K562 (cell line): Measurements from ENCODE around the gene CDH3. TPM values are rescaled to one million over a fixed set of nuclear protein-coding genes. Genes with fewer than 3 reads are reported as not detected.

ENCODE experiments used
- ATAC-seq: fragments of 200-7000 bp; cut with Tn5 transposase; 3 replicates; pipeline ENCODE4 v1.9.1; 2020; ENCODE audit warnings: moderate library complexity
- BruUV-seq: library from RNA; stranded (reverse); fragments of 400-500 nt; replicated peaks from 2 replicates; lab custom pipeline; 2021; lab: Mats Ljungman, UMichigan
- CTCF ChIA-PET: fragments of 300-600 bp; formaldehyde crosslinking; extraction: SDS; loops from one replicate; lab custom pipeline; 2021; ENCODE audit warnings: low intra/inter-chr PET ratio; lab: Yijun Ruan, JAX
- POLR2A ChIA-PET: fragments of 300-600, 350-650 bp; sonication (Branson Sonifier 250); formaldehyde crosslinking; extraction: SDS; loops from one replicate; lab custom pipeline; 2021; ENCODE audit warnings: antibody characterized with exemption, inconsistent platforms; lab: Yijun Ruan, JAX
- DNase-seq, 4 experiments: peaks; one replicate each; pipeline versions ENCODE4 v3.0.0 to v3.0.0-alpha.2; 2011 to 2018; ENCODE audit warnings: low spot score in 3 of 4, mixed read lengths in 3 of 4; ENCODE audit errors: extremely low read depth in 1 of 4
- FAIRE-seq: peaks from 2 replicates; lab custom pipeline; 2011; peaks lifted over from hg19 to GRCh38; lab: Jason Lieb, UNC
- H2AFZ ChIP-seq: 2 replicates; pipeline ENCODE4 v1.6.0; 2011; ENCODE audit warnings: low read depth, low read length, control low read depth, inconsistent platforms
- H3K27ac ChIP-seq: fragments of 200-600 bp; 3 replicates; pipeline ENCODE4 v1.8.0; 2011; ENCODE audit warnings: low read depth, mild to moderate bottlenecking, control low read depth, inconsistent platforms, low read length, moderate library complexity, mixed read lengths; ENCODE audit errors: extremely low read depth
- H3K27me3 ChIP-seq, 2 experiments: fragments of 300-600 bp in 1 of 2; 2 replicates in 1 of 2; 3 replicates in 1 of 2; pipeline versions ENCODE4 v1.6.0 to v1.8.0; 2011; ENCODE audit warnings: inconsistent platforms in 2 of 2, low read length in 2 of 2, mild to moderate bottlenecking in 1 of 2, mixed read lengths in 1 of 2, moderate library complexity in 1 of 2; ENCODE audit not compliant: control insufficient read depth in 2 of 2, insufficient read depth in 2 of 2
- H3K36me3 ChIP-seq: fragments of 300-600 bp; 3 replicates; pipeline ENCODE4 v1.8.0; 2011; ENCODE audit warnings: mild to moderate bottlenecking, low read length, inconsistent platforms; ENCODE audit not compliant: control insufficient read depth, insufficient read depth
- H3K4me1 ChIP-seq, 2 experiments: fragments of 200-600 bp in 1 of 2; replicated peaks in 1 of 2; 2 replicates in 1 of 2; 3 replicates in 1 of 2; pipeline versions ENCODE4 v1.5.1 to v1.8.0; 2011; ENCODE audit warnings: inconsistent platforms in 2 of 2, low read length in 2 of 2, mild to moderate bottlenecking in 1 of 2, mixed read lengths in 1 of 2, moderate library complexity in 1 of 2; ENCODE audit not compliant: control insufficient read depth in 2 of 2, insufficient read depth in 2 of 2
- H3K4me2 ChIP-seq: 2 replicates; pipeline ENCODE4 v1.6.1; 2011; ENCODE audit warnings: low read length, control low read depth, inconsistent platforms, mixed read lengths; ENCODE audit not compliant: insufficient read depth
- H3K4me3 ChIP-seq: fragments of 200-600 bp; sonication (generic), shearing (Covaris generic); 2 replicates; pipeline ENCODE4 v1.5.1; 2016; ENCODE audit warnings: control low read depth, inconsistent platforms
- H3K79me2 ChIP-seq: fragments of 200-600 bp; 3 replicates; pipeline ENCODE4 v1.8.0; 2011; ENCODE audit warnings: low read length, inconsistent platforms; ENCODE audit not compliant: control insufficient read depth, insufficient read depth
- H3K9ac ChIP-seq, 2 experiments: 2 replicates each; pipeline versions ENCODE4 v1.6.0 to v1.6.1; 2011; ENCODE audit warnings: low read depth in 2 of 2, low read length in 2 of 2, control low read depth in 1 of 2, inconsistent platforms in 1 of 2, mild to moderate bottlenecking in 1 of 2, mixed read lengths in 1 of 2; ENCODE audit not compliant: insufficient read depth in 1 of 2
- H3K9me1 ChIP-seq: one replicate; pipeline ENCODE4 v1.6.0; 2011; ENCODE audit warnings: inconsistent platforms, mild to moderate bottlenecking, low read length, moderate library complexity; ENCODE audit not compliant: control insufficient read depth, insufficient read depth
- H3K9me3 ChIP-seq: replicated peaks from 2 replicates; pipeline ENCODE4 v1.5.1; 2011; ENCODE audit warnings: low read depth, low read length, inconsistent platforms; ENCODE audit not compliant: control insufficient read depth, insufficient read depth
- H4K20me1 ChIP-seq: replicated peaks from 2 replicates; pipeline ENCODE4 v1.6.1; 2011; ENCODE audit warnings: low read length, inconsistent platforms, mixed read lengths; ENCODE audit not compliant: control insufficient read depth, insufficient read depth
- ARID3B ChIP-seq: fragments of 250-450 bp; sonication (Bioruptor Pico); IDR thresholded peaks from 2 replicates; pipeline ENCODE4 v1.4.0; 2020; ENCODE audit warnings: borderline replicate concordance
- BDP1 ChIP-seq: IDR thresholded peaks from 3 replicates; pipeline ENCODE4 v1.6.1; 2011; ENCODE audit not compliant: insufficient read length, insufficient read depth
- BRF1 ChIP-seq: IDR thresholded peaks from 3 replicates; pipeline ENCODE4 v1.6.1; 2011; ENCODE audit warnings: borderline replicate concordance, mild to moderate bottlenecking; ENCODE audit not compliant: insufficient read length; ENCODE audit errors: extremely low read depth
- CBX5 ChIP-seq: IDR thresholded peaks from 2 replicates; pipeline ENCODE4 v1.6.1; 2014; ENCODE audit warnings: low read depth, borderline replicate concordance
- CEBPB ChIP-seq: fragments of 450-650 bp; IDR thresholded peaks from 2 replicates; pipeline ENCODE4 v1.6.1; 2016; ENCODE audit warnings: missing genetic modification characterization, missing compliant biosample characterization
- CREB5 ChIP-seq: fragments of 250-450 bp; sonication (Bioruptor Pico); IDR thresholded peaks from 2 replicates; pipeline ENCODE4 v1.5.0; 2020; ENCODE audit warnings: mild to moderate bottlenecking
- EZH2 ChIP-seq: IDR thresholded peaks from 2 replicates; pipeline ENCODE4 v1.6.1; 2012; ENCODE audit warnings: low read depth, mild to moderate bottlenecking, inconsistent platforms, low read length, borderline replicate concordance
- HDAC8 ChIP-seq: fragments of 450-650 bp; IDR thresholded peaks from 2 replicates; pipeline ENCODE4 v1.6.1; 2016; ENCODE audit warnings: mild to moderate bottlenecking, missing genetic modification characterization, moderate library complexity, missing compliant biosample characterization
- HNRNPH1 ChIP-seq: fragments of 200-400 bp; formaldehyde crosslinking; optimal IDR thresholded peaks from 2 replicates; pipeline ENCODE3; 2017; ENCODE audit warnings: low read depth, mild to moderate bottlenecking, low read length, moderate library complexity
- IFI16 ChIP-seq: fragments of 250-450 bp; sonication (Bioruptor Pico); IDR thresholded peaks from 2 replicates; pipeline ENCODE4 v2.1.2; 2022; ENCODE audit warnings: mild to moderate bottlenecking, inconsistent platforms
- NBN ChIP-seq: fragments of 450-650 bp; IDR thresholded peaks from 2 replicates; pipeline ENCODE4 v1.6.1; 2016; ENCODE audit warnings: low read depth, mild to moderate bottlenecking
- SAFB2 ChIP-seq: fragments of 200-400 bp; formaldehyde crosslinking; IDR thresholded peaks from 2 replicates; pipeline ENCODE4 v1.6.1; 2018; ENCODE audit warnings: borderline replicate concordance, low read length, low read depth, moderate library complexity; ENCODE audit not compliant: severe bottlenecking
- SETDB1 ChIP-seq: IDR thresholded peaks from one replicate; pipeline ENCODE4 v1.6.1; 2012; ENCODE audit warnings: low read length, control low read depth, inconsistent platforms
- SRSF3 ChIP-seq: fragments of 200-400 bp; formaldehyde crosslinking; IDR thresholded peaks from 2 replicates; pipeline ENCODE4 v1.6.1; 2016; ENCODE audit warnings: mild to moderate bottlenecking, low read length, moderate library complexity; ENCODE audit not compliant: insufficient read depth
- TEAD2 ChIP-seq: fragments of 450-650 bp; IDR thresholded peaks from 2 replicates; pipeline ENCODE4 v1.6.1; 2016; ENCODE audit warnings: missing genetic modification characterization, control low read depth, missing compliant biosample characterization
- TRIM28 ChIP-seq: fragments of 450-650 bp; IDR thresholded peaks from 2 replicates; pipeline ENCODE4 v1.6.1; 2017
- ZNF217 ChIP-seq: sonication (generic); formaldehyde crosslinking; IDR thresholded peaks from 2 replicates; pipeline ENCODE4 v1.8.0; 2022; ENCODE audit warnings: mild to moderate bottlenecking, missing genetic modification reagents
- ZNF395 ChIP-seq: fragments of 200-800 bp; sonication (Bioruptor generic); IDR thresholded peaks from 2 replicates; pipeline ENCODE4 v1.6.1; 2017; ENCODE audit warnings: missing genetic modification characterization, missing compliant biosample characterization
- ZNF444 ChIP-seq: fragments of 250-450 bp; sonication (Bioruptor Pico); IDR thresholded peaks from 2 replicates; pipeline ENCODE4 v1.4.0; 2020; ENCODE audit warnings: mild to moderate bottlenecking, moderate library complexity
- ZNF75A ChIP-seq: fragments of 450-650 bp; formaldehyde crosslinking; IDR thresholded peaks from 2 replicates; pipeline ENCODE4 v1.4.0; 2020; ENCODE audit warnings: mild to moderate bottlenecking
- WGBS: fragments of 100-300 bp; shearing (Covaris generic); methylation state at CpG from one replicate; pipeline ENCODE4 v1.1.6; 2016; ENCODE audit warnings: low coverage, mixed read lengths; ENCODE audit not compliant: insufficient coverage; ENCODE audit errors: missing lambda C conversion rate; 5-methylcytosine and 5-hydroxymethylcytosine counted together
- in situ Hi-C: fragments of 300-500 bp; cut with MboI; formaldehyde crosslinking; loops from 4 replicates; pipeline ENCODE4 v1.15.0; 2018; ENCODE audit warnings: inconsistent platforms, mixed read lengths
- intact Hi-C: fragments of 100-400 bp; cut with micrococcal nuclease; formaldehyde crosslinking; loops from 2 replicates; pipeline ENCODE4 v1.14.2; 2022
- polyA plus RNA-seq, 8 experiments: library from polyadenylated mRNA; depleted of rRNA in 4 of 8; stranded (reverse) in 5 of 8; unstranded in 3 of 8; fragments of >200 nt; fragmentation: Nextera tagmentation in 2 of 8; fragmentation: Illumina TruSeq in 1 of 8; extraction: Ambion mirVana in 2 of 8; extraction: Trizol in 1 of 8; gene quantifications; 2 replicates each; pipeline versions ENCODE4 v1.2.1 to v1.2.3, GENCODE V29; 2011 to 2014; ENCODE audit warnings: inconsistent platforms in 1 of 8, missing spikeins in 1 of 8
- total RNA-seq, 7 experiments: library from RNA; depleted of rRNA in 6 of 7; stranded (reverse); fragments of >200 nt in 6 of 7; fragmentation: Illumina TruSeq in 2 of 7; extraction: Trizol in 2 of 7; gene quantifications; 2 replicates each; pipeline versions ENCODE4 v1.2.1 to v1.2.3, GENCODE V29; 2011 to 2021; ENCODE audit warnings: low replicate concordance in 1 of 7

CDH3 gene
- total and polyA plus RNA-seq, 9 of the 15 experiments (the other 6 are each of a cell fraction or from before 2014, with no cell fraction given): 0.06 to 0.09 TPM; not detected in 7

- TF ChIP-seq EZH2 (no peak), CEBPB (tag) (no peak), SRSF3 (no peak), ZNF444 (CRISPR knock-in tag) (no peak), BRF1 (no peak), IFI16 (no peak), HNRNPH1 (no peak), SAFB2 (no peak), BDP1 (no peak), ZNF217 (CRISPR knock-in tag) (no peak), TEAD2 (no peak), NBN (no peak), TRIM28 (no peak), CREB5 (CRISPR knock-in tag) (no peak), ZNF395 (no peak), ZNF75A (CRISPR knock-in tag) (no peak), HDAC8 (tag) (no peak), ARID3B (CRISPR knock-in tag) (no peak), SETDB1 (no peak), CBX5 (no peak)
- CTCF ChIA-PET: no interaction called here
- Histone ChIP-seq H3K27ac (no peak overlapping the region), H3K27me3 (peaks cover 44 to 71% of the 10 kb centered on the region in 2 experiments), H3K9me1 (no peaks in the 10 kb centered on the region), H3K4me1 (peaks cover 0 to 24% of the 10 kb centered on the region in 2 experiments; a peak in 1 of 5 replicates), H3K9ac (no peak overlapping the region), H2AFZ (no peak overlapping the region), H3K36me3 (no peaks in the 10 kb centered on the region), H3K4me2 (no peak overlapping the region), H4K20me1 (no peaks in the 10 kb centered on the region), H3K79me2 (no peaks in the 10 kb centered on the region), H3K4me3 (no peak overlapping the region), H3K9me3 (no peaks in the 10 kb centered on the region)
- no peak for DNase-seq
- no peak for FAIRE-seq
- 15% methylated on average over 13 of the region's 13 CpGs for WGBS
- in situ Hi-C loops (no loop called here), intact Hi-C loops (no loop called here)
- no TSS peak for BruUV-seq
- POLR2A ChIA-PET: interaction anchor here (0.5 kb wide), 1 partner anchor 745 kb away, joined by 3 read pairs; no protein-coding TSS in a partner anchor
- no peak for ATAC-seq
Observed at GRCh38 chr16:68643227-68643626, 1.9 kb upstream of the CDH3 start.
